OCI-M1 (cell line): Measurements from ENCODE around the gene C16orf89.
"Not testable (repeated sequence)": the region's sequence is repeated elsewhere in the genome, so short reads cannot be mapped to it uniquely, and the experiment has no call there.

Experiments
- DNase-seq: peaks from one replicate; lab custom pipeline; 2025; lab: John Stamatoyannopoulos, UW

Gene C16orf89, protein sequence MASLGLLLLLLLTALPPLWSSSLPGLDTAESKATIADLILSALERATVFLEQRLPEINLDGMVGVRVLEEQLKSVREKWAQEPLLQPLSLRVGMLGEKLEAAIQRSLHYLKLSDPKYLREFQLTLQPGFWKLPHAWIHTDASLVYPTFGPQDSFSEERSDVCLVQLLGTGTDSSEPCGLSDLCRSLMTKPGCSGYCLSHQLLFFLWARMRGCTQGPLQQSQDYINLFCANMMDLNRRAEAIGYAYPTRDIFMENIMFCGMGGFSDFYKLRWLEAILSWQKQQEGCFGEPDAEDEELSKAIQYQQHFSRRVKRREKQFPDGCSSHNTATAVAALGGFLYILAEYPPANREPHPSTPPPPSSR

GRCh38 chr16:5065813-5066212, at the start of gene C16orf89:
C16orf89 (minus strand) TSS chr16:5065956; CDS start chr16:5065908, 48 bp downstream.
- no peak for DNase-seq

DNA sequence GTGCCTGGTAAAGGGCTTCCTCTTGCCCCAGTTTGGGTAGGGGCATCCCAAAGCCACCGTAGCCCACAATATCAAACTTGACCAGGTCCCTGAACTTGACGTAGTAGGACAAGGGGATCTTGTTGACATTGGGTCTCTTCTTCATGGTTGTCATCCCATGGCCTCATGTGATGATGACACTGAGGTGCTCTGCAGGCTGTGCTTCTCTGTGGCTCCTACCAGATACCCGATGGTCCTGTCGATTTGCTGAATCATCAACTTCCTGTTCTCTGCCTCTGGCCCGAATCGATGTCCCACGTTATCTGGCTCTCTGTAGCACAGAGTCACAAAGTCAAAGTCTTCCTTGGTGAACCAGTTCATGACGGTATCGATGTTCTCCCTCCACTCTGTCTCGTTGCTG, 45.2 kb upstream of the C16orf89 start:
- DNase-seq: peak; percentile 68

GRCh38 chr16:5108505-5109158, 42.9 kb upstream of the C16orf89 start:
- no peak for DNase-seq

DNA sequence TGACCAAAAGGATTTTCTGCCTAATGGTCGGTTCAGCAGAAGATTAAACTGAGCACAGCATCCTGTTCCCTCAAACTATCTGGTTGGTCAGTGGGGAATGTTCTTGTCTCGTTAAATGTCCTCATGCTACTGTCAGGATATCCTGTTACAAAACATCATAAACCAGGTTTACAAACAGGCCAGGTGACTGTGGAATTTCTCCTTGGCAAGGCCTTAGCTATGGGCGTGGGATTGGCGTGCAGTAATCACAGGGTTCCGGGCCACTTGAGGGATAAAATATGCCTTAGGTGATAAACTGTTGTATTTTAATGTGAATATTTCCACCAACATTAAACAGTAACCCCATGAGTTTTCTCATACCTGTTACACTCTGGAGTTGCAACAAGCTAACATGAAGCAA, 39.3 kb upstream of the C16orf89 start:
- not testable (repeated sequence) for DNase-seq

GRCh38 chr16:5103296-5104032, 37.7 kb upstream of the C16orf89 start:
- DNase-seq: not testable (repeated sequence)

DNA sequence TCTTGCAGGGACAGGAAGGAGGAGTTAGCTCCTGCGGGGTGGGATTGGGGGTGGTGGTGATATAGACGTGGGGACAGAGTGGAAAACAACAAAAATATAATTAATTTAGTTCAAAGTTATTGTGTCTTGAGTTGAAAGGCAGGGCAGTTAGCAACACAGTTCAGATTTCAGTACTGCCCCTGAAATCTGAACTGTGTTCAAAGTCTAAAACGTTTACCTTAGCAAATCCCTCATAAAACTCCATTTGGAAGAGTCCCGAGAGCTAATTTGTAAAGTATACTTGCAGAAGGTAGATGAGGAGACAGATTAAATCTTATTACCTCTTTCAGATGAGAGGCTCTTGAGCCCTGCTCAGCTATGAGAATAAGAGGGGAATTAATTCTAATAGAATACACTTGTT, 33.4 kb upstream of the C16orf89 start:
- not testable (repeated sequence) for DNase-seq

GRCh38 chr16:5098221-5099159, 32.7 kb upstream of the C16orf89 start:
- peak; percentile 38 for DNase-seq

DNA sequence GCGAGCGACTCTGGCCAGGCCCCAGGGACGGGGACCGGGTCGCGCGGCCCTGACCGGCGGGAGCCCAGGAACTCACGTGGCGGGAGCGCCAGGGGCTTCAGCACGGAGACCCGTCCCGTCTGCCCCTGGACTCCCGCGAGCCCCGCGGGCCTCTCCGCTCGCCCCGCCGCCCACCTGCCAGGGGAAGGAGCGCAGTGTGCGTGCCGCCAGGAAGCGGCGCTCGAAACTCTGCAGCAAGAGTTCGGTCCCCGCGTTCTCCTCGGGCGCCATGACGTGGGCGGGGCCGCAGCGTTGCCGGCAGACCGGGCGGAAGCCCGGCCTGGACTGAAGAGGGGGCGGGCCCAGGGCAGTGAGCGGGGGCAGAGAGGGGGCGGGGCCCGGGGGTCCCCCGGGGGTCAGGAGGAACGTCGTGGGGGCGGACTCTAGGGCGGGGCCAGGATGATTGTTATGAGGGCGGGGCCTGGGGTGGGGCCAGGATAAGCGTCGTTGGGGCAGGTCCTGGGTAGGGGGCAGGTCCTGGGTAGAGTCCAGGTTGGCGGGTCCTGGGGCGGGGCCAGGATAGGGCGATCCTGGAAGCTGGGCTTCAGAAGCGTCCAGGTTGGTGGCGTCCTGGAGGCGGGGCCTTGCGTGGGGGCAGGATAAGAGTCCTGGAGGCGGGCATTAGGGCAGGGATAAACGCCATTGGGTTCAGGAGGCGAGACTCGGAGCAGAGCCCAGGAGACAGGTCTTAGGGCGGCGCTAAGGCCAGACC, 31.9 kb upstream of the C16orf89 start, which contains the start of gene EEF2KMT:
Gene EEF2KMT, minus strand, starts transcription at position 326 of the 751 bp plus-strand sequence. Its CDS starts 56 bp downstream, at position 270.
- peak; percentile 99 for DNase-seq

DNA sequence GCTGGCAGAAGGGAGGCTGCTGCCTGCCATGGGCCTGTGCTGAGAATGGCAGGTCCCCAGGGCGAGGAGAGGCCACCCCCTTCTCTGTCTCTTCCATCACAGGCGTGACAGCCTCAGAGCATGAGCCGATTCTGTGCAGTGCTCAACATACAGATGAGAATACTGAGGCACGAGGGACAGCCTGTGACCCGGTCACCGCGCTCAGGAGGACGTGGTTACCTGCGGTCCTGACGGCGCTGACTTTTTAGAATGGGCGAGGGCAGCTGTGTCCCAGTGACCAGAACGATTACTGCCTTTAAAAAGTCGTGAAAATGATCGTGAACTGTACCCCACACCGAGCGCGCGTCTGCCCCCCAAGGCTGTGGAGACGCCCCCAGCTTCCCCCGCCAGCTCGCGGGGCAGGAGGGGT, 31.3 kb upstream of the C16orf89 start:
- DNase-seq: peak; percentile 28

DNA sequence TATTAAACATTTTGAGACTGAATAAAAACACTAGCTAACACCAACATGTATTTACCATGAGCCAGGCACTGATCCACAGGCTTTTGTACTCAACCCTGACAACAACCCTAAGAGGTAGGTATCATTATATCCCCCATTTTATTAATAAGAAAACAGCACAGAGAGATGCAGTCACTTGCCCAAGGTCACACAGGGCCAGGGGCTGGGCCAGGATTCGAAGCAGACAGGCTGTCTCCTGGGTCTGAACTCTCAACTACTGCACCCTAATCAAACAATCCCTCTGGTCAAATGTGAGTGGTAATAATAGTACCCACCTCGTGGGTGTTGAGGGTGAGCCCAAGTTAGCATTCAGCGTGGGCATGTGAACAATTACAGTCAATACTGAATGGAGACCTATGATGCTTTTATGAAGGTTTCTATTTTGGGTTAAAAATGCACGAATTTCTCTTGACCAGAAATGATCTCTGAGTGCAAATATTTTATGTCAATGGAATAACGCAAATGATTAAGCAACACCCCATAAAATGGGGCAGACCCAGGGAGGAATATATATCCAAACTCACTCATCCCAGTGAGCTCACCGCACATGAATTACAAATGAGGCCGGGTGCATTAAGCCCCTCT, 30.8 kb upstream of the C16orf89 start:
- not testable (repeated sequence) for DNase-seq

- DNase-seq: not testable (repeated sequence)
These were observed 29.5 kb upstream of the C16orf89 start for GRCh38 chr16:5095145-5095830.

DNA sequence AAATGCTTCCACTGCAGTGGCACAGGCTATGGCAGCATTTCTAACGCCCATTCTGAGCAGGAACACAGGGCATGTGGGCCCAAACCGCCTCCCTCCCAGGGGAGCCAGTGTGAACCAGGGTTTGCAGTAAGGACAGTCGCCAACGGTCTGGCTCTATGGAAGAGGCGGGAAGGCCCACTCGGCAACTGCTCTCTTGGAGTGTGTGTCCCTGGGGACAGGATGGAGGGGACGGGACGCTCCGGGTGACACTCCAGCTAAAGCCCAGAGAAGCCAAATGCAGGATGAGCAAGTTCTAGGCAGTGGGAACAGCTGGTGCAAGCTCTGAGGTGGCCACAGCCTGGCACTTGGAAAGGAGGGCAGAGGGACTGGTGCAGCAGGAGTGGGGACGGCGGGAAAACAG, 28.0 kb upstream of the C16orf89 start:
- DNase-seq: not testable (repeated sequence)

- DNase-seq: not testable (repeated sequence)
These were observed 27.3 kb upstream of the C16orf89 start for GRCh38 chr16:5093081-5093480.

DNA sequence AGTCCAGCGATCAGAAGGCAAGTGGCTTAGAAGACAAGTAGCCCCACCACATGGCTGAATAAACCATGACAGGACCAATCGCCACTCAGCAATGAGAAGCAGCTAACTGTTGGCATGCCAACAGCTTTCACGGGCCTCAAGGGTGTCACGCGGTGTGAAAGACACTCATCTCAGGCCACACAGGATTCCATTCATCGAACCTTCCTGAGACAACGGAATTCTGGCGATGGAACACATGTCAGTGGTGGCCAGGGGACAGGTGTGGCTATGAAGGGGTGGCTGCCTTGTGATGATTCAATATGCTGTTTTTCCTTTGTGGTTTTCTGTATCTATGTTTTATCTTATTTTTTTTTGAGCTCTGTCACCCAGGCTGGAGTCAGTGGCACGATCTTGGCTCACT, 24.8 kb upstream of the C16orf89 start:
- DNase-seq: not testable (repeated sequence)

GRCh38 chr16:5089911-5090555, 24.3 kb upstream of the C16orf89 start:
- not testable (repeated sequence) for DNase-seq

DNA sequence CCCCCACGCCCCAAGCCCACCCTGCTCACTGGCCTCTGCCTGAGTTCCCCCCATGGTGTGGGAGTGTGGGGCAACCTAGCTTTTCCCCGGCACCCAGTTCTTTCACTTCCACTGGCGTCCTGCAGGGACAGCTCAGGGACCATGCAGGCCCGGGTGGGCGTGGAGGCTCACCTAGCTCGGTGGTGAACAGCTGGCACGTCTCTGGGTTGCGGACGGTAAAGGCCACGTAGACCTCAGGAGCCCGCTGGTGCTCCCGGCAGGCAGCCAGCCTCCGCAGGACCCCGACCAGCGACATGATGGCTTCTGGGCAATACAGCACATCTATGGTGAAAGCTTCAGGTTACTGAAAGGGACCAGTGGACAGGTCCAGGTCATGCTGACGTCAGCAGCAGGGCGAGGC, 23.2 kb upstream of the C16orf89 start:
- not testable (repeated sequence) for DNase-seq

DNA sequence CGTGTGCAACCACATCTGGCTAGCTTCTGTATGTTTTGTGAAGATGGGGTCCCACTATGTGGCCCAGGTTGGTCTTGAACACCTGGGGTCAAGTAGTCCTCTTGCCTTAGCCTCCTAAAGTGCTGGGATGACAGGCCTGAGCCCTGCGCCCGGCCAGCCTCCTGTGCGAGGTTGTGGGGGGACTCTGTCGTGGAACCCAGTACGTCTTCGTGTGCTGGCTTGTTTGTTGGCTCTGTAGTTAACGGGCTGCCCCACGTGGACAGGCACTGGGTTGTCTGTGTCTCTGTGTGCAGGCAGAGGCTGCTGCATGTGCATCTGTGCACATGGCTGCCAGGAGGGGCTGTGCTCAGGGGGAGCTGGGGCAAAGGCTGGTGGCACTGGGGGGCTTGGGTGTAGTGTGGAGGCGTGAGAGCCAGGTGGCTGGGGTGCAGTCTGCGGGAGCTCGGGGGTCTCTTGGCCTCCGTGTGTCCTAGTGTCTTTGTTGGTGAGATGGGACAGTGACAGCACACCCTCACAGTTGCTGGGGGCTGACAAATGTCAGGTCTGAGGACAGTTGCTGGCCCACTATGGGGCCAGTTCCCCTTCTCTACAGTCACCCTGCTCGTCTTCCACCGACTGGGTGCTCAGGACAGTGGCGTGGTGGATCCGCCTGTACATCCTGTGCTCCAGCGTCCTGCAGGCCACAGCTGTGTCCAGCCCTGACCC, 22.5 kb upstream of the C16orf89 start:
- not testable (repeated sequence) for DNase-seq

- not testable (repeated sequence) for DNase-seq
These were observed 20.0 kb upstream of the C16orf89 start for GRCh38 chr16:5085716-5086115.
